GM19193 (cell line): Measurements from ENCODE around the gene AXDND1.

ENCODE experiments used
- POLR2A ChIP-seq: IDR thresholded peaks from 4 replicates; pipeline ENCODE4 v1.6.1; 2011; ENCODE audit not compliant: insufficient read depth, insufficient read length; ENCODE audit errors: extremely low read depth

Gene AXDND1

GRCh38 chr1:179545321-179545720, 179.6 kb downstream of the AXDND1 start:
- TF ChIP-seq POLR2A = no peak

GRCh38 chr1:179547021-179547535, 181.3 kb downstream of the AXDND1 start:
- TF ChIP-seq POLR2A = no peak

- TF ChIP-seq POLR2A = no peak
These were observed 183.0 kb downstream of the AXDND1 start for GRCh38 chr1:179548666-179549367.

GRCh38 chr1:179549368-179549700, 183.6 kb downstream of the AXDND1 start:
- no peak for TF ChIP-seq POLR2A

- TF ChIP-seq POLR2A = no peak
These were observed 185.2 kb downstream of the AXDND1 start for GRCh38 chr1:179550746-179551682.

DNA sequence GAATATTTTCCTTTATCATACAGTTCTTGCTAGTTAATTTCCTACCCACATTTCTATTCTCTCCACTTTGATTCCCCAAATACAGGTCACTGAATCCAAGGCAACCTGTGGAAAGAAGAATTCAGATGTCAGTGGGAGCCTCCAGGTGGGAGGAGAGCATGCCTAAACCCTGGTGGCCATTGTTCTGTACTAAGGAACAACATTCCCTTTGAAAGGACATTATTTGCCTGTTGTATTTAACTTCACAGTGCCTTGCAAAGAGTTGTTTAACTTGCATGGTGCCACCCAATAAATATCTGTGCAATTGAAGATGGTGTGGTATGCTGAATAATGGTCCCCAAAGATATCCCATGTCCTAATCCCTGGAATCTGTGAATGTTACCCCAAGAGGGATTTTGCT, 188.7 kb downstream of the AXDND1 start:
- TF ChIP-seq POLR2A = no peak

GRCh38 chr1:179558078-179558477, 192.3 kb downstream of the AXDND1 start:
- TF ChIP-seq POLR2A = no peak

- no peak for TF ChIP-seq POLR2A
These were observed 209.9 kb downstream of the AXDND1 start, which contains the start of gene NPHS2 for GRCh38 chr1:179575497-179576314. Gene NPHS2 (minus strand): TSS chr1:179575948. CDS start chr1:179575864, 84 bp downstream.

DNA sequence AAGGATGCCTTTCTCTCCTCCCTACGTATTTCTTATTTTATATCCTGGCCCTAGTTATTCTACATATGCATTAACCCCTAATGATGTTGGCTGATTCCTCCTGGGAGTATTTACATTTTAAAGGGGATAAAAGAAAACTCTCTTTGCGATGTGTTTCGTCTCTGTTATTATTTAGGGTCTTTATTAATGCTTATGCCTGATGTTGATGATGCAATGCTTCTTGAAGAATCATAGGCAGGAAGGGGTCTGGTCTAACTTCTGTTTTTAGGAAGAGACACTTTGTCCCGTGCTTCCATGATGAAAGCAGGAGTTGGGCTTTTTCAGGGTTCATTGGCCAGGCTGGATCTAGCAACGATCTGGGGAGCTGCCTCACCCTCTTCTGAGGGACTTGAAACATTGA, 210.7 kb downstream of the AXDND1 start:
- TF ChIP-seq POLR2A = no peak

- no peak for TF ChIP-seq POLR2A
These were observed 218.1 kb downstream of the AXDND1 start for GRCh38 chr1:179583771-179584320.

- TF ChIP-seq POLR2A = no peak
These were observed 220.5 kb downstream of the AXDND1 start for GRCh38 chr1:179586107-179586823.

DNA sequence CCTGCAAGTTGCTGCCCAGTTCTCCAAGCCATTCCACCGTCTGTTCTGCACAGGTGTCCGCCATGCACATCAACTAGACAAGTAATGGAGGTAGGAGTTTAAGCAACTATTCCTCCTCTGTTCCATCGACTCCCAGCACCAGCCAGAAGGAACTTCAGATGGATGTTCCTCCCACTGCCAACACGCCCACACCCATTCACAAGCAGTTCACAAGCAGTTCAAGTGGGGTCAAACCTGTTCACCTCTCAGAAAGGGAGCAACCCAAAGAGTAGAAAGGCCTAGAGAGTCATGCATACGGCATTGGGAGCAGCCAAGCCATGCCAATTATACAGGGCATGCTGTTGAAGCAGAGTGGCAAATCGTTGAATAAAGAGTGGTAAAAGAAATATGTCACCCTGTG, 221.6 kb downstream of the AXDND1 start:
- no peak for TF ChIP-seq POLR2A

GRCh38 chr1:179588425-179589024, 222.8 kb downstream of the AXDND1 start:
- no peak for TF ChIP-seq POLR2A
